Frontal cortex (tissue), 4 donors: Measurements from ENCODE around the gene LRIT2. TPM values are rescaled to one million over a fixed set of nuclear protein-coding genes. Genes with fewer than 3 reads are reported as not detected.

ENCODE experiments used
- DNase-seq, 2 donors: peaks; one replicate each; pipeline ENCODE4 v3.0.0; 2012; ENCODE audit warnings: low spot score in 2 of 2
- FAIRE-seq: peaks from 2 replicates; lab custom pipeline; 2012; peaks lifted over from hg19 to GRCh38; lab: Jason Lieb, UNC
- total RNA-seq: library from RNA; depleted of rRNA; stranded (reverse); fragments of >200 nt; gene quantifications from one replicate; pipeline ENCODE4 v1.2.3, GENCODE V29; 2014
- donor health status: control.
- donor health status: control.
- donor health status: control.

Gene LRIT2
- total RNA-seq, 1 donor from 2014 or later, result not detected

DNA sequence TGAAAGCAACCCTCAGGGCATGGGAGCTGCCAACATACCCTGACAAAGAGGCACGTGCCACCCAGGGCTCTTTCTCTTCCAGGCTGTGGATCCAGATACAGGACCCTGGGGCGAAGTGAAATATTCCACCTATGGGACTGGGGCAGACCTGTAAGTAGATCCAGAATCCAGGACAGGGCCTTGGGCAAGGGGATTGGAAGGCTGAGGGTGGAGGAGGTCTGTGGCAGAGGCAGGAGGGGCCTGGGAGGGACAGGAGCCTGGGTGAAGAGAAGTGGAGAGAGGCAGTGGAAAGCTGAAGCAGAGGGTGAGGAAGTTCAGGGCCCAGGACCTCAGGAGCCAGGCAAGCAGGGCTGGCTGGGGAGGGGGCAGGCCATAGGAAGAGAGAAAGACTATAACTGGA, 13.8 kb downstream of the LRIT2 start:
- no peak for FAIRE-seq
- no peak for DNase-seq

DNA sequence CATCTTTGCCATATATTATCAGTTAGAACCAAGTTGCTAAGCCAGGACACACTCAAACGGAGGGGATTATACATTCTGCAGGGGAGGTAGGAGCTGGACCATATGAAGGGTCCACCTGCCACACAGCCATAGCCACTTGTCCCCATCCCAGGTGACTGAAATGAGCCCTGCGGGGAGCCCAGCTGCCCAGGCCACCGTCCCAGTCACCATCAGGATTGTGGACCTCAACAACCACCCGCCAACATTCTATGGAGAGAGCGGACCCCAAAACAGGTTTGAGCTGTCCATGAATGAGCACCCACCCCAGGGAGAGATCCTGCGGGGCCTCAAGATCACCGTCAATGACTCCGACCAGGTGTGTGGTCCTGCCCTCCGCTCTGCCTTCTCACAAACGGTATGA, 17.3 kb downstream of the LRIT2 start:
- FAIRE-seq (no peak), DNase-seq (no peak)

- DNase-seq (no peak), FAIRE-seq (no peak)
Observed at GRCh38 chr10:84205853-84206525, 19.4 kb downstream of the LRIT2 start.

- no peak for FAIRE-seq
- DNase-seq, result peak; percentile 56 to 73
Observed at GRCh38 chr10:84205049-84205852, 20.1 kb downstream of the LRIT2 start.

GRCh38 chr10:84204610-84205009, 20.7 kb downstream of the LRIT2 start:
- no peak for DNase-seq
- FAIRE-seq, result no peak

DNA sequence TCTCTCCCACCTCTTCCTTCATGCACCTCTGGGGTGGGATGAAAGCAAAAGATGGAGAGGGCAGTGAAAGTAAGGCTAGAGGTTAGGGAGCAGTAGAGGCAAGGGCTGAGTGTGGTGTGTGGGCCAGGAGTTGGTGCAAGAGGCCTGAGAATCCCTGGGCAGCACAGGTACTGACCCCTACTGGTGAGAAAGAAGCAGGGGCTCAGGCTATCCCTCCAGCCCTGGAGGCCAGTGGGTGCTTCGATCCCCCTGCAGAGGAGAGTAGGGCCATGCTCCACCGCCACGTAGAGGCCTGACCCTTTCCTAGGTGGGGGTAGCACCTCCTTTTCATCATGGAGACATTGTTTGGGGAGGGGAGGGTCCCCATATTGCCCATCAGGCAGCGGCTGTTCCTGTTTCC, 21.2 kb downstream of the LRIT2 start:
- DNase-seq (no peak), FAIRE-seq (no peak)

DNA sequence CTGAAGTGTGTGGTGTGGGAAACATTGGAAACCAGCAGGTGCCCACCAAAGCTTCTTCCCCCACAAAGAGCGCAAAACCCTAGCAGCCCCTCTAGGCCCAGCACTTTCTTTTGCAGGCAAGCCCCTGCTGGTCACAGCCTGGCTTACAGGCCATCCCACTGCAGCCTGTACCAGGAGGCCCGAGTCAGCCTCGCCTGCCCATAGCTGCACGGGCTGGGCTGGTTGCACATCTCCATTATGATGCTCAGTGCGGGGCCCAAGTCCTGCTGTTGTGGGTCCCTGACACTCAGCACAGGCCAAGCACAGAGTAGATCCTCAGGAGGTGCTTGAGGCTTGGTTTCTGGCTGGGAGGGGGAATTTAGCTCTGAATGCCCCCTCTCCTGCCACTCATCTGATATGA, 23.0 kb downstream of the LRIT2 start:
- no peak for DNase-seq
- FAIRE-seq, result no peak

- no peak for FAIRE-seq
- DNase-seq, result no peak
Observed at GRCh38 chr10:84201682-84202081, 23.7 kb downstream of the LRIT2 start.

DNA sequence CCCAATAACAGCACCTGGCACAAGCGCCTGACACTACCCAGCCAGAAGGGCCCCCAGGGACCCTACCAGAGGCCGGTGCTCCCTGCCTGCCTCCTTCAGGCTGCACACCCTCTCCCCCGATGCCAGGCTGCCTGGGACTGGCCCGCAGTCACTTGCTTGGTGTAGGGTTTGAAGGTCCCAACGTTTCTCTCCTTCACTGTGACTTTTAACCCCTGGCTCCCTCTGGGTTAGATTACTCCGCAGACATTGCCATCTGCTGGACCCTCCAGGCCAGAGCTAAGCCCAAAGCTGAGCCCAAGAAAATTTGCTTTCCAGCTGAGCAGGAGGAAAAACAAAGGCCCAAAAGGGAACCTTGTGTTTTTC, 24.1 kb downstream of the LRIT2 start:
- DNase-seq (no peak), FAIRE-seq (no peak)

DNA sequence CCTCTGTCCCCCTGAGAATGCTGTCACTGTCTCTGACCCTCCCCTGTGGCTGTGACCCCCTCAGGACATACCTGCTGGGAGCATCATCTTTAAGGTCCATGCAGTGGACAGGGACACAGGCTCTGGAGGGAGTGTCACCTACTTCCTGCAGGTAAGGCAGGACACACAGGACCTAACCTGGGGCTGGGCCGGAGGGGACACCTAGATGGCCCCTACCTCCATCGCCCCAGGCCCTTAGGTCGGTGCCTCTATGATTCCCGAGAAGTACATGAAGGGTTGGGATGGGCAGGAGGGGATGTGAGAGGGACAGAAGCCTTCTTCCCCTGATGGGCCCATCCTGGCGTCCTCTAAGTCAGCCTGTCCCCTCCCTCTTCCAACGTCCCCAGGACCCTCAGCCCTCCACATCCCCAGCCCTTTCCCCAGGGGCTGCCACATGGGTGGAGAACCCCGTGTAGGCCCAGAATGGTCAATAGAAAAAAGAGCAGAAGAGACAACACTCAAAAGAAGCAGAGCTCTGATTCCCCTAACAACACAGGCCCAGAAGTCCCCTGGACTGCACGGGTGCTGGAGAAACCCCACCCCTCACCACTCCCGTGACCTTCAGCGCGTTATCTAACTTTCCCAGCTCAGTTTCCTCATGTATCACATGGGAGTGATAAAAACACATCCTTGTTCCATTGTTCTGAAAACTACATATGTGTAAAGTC, 24.7 kb downstream of the LRIT2 start:
- no peak for FAIRE-seq
- no peak for DNase-seq

GRCh38 chr10:84198206-84198915, 27.0 kb downstream of the LRIT2 start:
- DNase-seq (no peak), FAIRE-seq (no peak)

- DNase-seq (no peak), FAIRE-seq (no peak)
Observed at GRCh38 chr10:84197643-84198042, 27.7 kb downstream of the LRIT2 start.

DNA sequence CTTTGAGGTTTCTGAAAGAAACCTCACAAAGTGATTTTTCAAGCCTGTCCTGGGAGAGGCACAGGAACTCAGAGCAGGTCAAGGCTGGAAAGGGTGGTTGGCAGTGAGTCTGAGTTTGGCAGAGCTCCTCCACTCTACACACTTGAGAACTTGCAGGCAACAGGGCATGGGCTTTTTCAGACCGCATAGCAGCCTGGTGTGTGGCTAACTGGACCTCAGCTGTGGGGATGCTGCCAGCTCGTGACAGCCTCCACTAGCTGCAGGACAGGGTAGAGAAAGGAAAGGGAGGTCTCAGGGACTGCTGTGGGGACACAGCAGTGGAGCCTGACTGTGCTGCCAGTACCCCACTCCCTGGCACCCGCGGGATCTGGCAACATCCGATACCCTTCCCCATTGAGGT, 28.4 kb downstream of the LRIT2 start:
- FAIRE-seq, result no peak
- no peak for DNase-seq

- DNase-seq (no peak), FAIRE-seq (no peak)
Observed at GRCh38 chr10:84196083-84196482, 29.3 kb downstream of the LRIT2 start.

GRCh38 chr10:84195044-84195830, 30.1 kb downstream of the LRIT2 start:
- FAIRE-seq, result no peak
- no peak for DNase-seq

GRCh38 chr10:84194424-84195043, 30.8 kb downstream of the LRIT2 start, which contains the start of gene CDHR1:
Gene CDHR1 (plus strand): TSS chr10:84194537. CDS start chr10:84194761, 224 bp downstream.
- DNase-seq, result peak; percentile 55 to 79
- no peak for FAIRE-seq

DNA sequence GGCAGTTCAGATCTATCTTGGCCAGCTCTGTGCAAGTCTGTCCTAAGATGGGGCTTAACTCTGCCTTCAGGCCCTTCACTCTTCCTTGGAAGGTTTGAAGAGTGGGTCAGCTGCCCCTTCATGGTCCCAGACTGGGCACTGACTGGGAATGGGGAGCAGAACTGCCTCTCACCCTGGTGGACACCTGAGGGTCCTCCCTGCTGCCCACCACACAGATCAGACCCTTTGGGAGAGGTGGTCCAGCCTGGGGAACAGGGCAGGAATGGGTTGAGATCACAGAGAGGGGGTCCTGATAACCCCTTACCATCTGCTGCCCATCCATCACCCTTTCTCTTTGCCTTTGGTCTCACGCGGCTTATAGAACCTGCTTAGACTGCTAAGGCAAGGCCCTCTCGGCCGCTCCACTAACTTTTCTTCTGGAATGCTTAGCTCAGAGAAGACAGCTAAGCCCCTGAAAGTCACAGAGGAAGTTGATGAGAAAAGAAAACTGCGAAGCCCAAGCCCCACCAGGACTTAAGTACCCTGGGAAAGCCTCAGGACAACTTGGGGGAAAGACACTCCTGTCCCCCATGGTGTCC, 31.4 kb downstream of the LRIT2 start:
- FAIRE-seq (no peak), DNase-seq (no peak)

DNA sequence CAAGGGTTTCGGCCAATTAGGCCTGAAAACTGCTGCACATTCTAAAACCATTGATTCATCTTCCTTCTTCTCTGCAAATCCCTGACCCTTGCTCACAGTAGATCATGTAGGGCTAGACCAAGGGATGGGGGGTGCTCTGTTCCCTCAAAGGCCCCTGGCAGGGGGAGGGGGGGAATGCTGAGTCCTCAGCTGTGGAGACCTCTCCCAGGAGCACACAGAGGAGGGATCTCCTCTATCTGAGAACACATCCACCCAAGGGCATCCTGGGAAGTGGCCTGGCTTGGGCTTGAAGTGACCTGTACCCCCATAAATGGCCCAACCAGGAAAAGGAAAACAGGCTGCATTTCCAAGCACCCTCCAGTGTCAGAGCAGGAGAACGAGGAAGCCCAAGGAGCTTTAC, 32.0 kb downstream of the LRIT2 start:
- DNase-seq, result no peak
- FAIRE-seq, result no peak

- no peak for FAIRE-seq
Observed at GRCh38 chr10:84191106-84191505, 34.2 kb downstream of the LRIT2 start.

More at GRCh38 chr10:84191106-84191505, 34.2 kb downstream of the LRIT2 start:
- DNase-seq, result no peak
